HepG2 (cell line): ENCODE measurements around the gene IRAK2. TPM values are rescaled to one million over a fixed set of nuclear protein-coding genes. Genes with fewer than 3 reads are reported as not detected.

ENCODE experiments used
- ATAC-seq: fragments of 200-7000 bp; cut with Tn5 transposase; 3 replicates; pipeline ENCODE4 v1.9.1; 2020; ENCODE audit warnings: mild to moderate bottlenecking, moderate library complexity
- BruUV-seq: library from RNA; stranded (reverse); fragments of 400-500 nt; replicated peaks from 2 replicates; lab custom pipeline; 2021; lab: Mats Ljungman, UMichigan
- CTCF ChIA-PET: fragments of 300-600 bp; formaldehyde crosslinking; extraction: SDS; loops from one replicate; lab custom pipeline; 2021; ENCODE audit warnings: low total read pairs, inconsistent platforms, low intra/inter-chr PET ratio; lab: Yijun Ruan, JAX
- POLR2A ChIA-PET: fragments of 350-600 bp; sonication (Branson Sonifier 250); formaldehyde crosslinking; loops from one replicate; lab custom pipeline; 2020; ENCODE audit warnings: antibody characterized with exemption, inconsistent platforms; lab: Yijun Ruan, JAX
- DNase-seq: peaks from one replicate; pipeline ENCODE4 v3.0.0-alpha.2; 2015; ENCODE audit warnings: low spot score
- FAIRE-seq: peaks from 3 replicates; lab custom pipeline; 2011; peaks lifted over from hg19 to GRCh38; lab: Jason Lieb, UNC
- H2AFZ ChIP-seq: one replicate; pipeline ENCODE4 v1.6.1; 2011; ENCODE audit warnings: low read length, inconsistent platforms
- H3K27ac ChIP-seq: fragments of 300-600 bp; 3 replicates; pipeline ENCODE4 v1.8.0; 2011; ENCODE audit warnings: mixed run types, mild to moderate bottlenecking, mixed read lengths, low read length, inconsistent platforms; ENCODE audit not compliant: insufficient read depth; ENCODE audit errors: extremely low read length
- H3K27me3 ChIP-seq, 2 experiments: fragments of 200-600 bp in 1 of 2; 2 replicates in 1 of 2; 3 replicates in 1 of 2; pipeline versions ENCODE4 v1.6.0 to v1.8.0; 2011; ENCODE audit warnings: low read length in 2 of 2, mild to moderate bottlenecking in 2 of 2, moderate library complexity in 2 of 2, inconsistent platforms in 1 of 2; ENCODE audit not compliant: insufficient read depth in 2 of 2, control insufficient read depth in 1 of 2
- H3K36me3 ChIP-seq, 2 experiments: fragments of 200-600 bp in 1 of 2; replicated peaks in 1 of 2; 2 replicates in 1 of 2; 3 replicates in 1 of 2; pipeline versions ENCODE4 v1.5.1 to v1.8.0; 2011; ENCODE audit warnings: low read length in 2 of 2, inconsistent platforms in 1 of 2; ENCODE audit not compliant: insufficient read depth in 2 of 2, control insufficient read depth in 1 of 2
- H3K4me1 ChIP-seq: 2 replicates; pipeline ENCODE4 v1.5.1; 2012; ENCODE audit warnings: low read length, inconsistent platforms; ENCODE audit not compliant: insufficient read depth
- H3K4me2 ChIP-seq: 2 replicates; pipeline ENCODE4 v1.6.0; 2011; ENCODE audit warnings: low read depth, low read length, inconsistent platforms
- H3K4me3 ChIP-seq, 3 experiments: fragments of 200-600 bp in 1 of 3; sonication (generic), shearing (Covaris generic) in 1 of 3; replicated peaks in 1 of 3; 2 replicates each; pipeline ENCODE4 v1.5.1; 2011 to 2016; ENCODE audit warnings: low read length in 3 of 3, inconsistent platforms in 2 of 3, low read depth in 2 of 3, mild to moderate bottlenecking in 2 of 3, control low read depth in 1 of 3, mixed read lengths in 1 of 3; ENCODE audit not compliant: insufficient read depth in 1 of 3
- H3K79me2 ChIP-seq: one replicate; pipeline ENCODE4 v1.6.1; 2011; ENCODE audit warnings: low read length, inconsistent platforms; ENCODE audit not compliant: insufficient read depth
- H3K9ac ChIP-seq: 2 replicates; pipeline ENCODE4 v1.6.0; 2011; ENCODE audit warnings: mild to moderate bottlenecking, low read depth, low read length, inconsistent platforms; ENCODE audit not compliant: insufficient read depth
- H3K9me3 ChIP-seq: 2 replicates; pipeline ENCODE4 v1.5.1; 2012; ENCODE audit warnings: mild to moderate bottlenecking, low read length
- H4K20me1 ChIP-seq: 2 replicates; pipeline ENCODE4 v1.6.0; 2011; ENCODE audit warnings: inconsistent platforms, mild to moderate bottlenecking, low read length, moderate library complexity; ENCODE audit not compliant: insufficient read depth
- ATM ChIP-seq: fragments of 450-650 bp; IDR thresholded peaks from 2 replicates; pipeline ENCODE4 v1.7.1; 2017; ENCODE audit warnings: mild to moderate bottlenecking, borderline replicate concordance
- KLF13 ChIP-seq: sonication (generic); formaldehyde crosslinking; IDR thresholded peaks from 2 replicates; pipeline ENCODE4 v1.4.0; 2020; ENCODE audit warnings: mild to moderate bottlenecking, missing genetic modification reagents
- MTF1 ChIP-seq: sonication (generic); formaldehyde crosslinking; IDR thresholded peaks from 2 replicates; pipeline ENCODE4 v1.5.0; 2020; ENCODE audit warnings: missing genetic modification reagents
- NFIC ChIP-seq: IDR thresholded peaks from 2 replicates; pipeline ENCODE4 v1.6.1; 2012; ENCODE audit warnings: mild to moderate bottlenecking, low read length, inconsistent platforms
- PHF21A ChIP-seq: sonication (generic); formaldehyde crosslinking; IDR thresholded peaks from 2 replicates; pipeline ENCODE4 v1.5.0; 2020; ENCODE audit warnings: mild to moderate bottlenecking, missing genetic modification reagents
- PHF8 ChIP-seq: sonication (generic); formaldehyde crosslinking; IDR thresholded peaks from 2 replicates; pipeline ENCODE4 v1.5.0; 2020; ENCODE audit warnings: missing genetic modification reagents
- SAP130 ChIP-seq: IDR thresholded peaks from 2 replicates; pipeline ENCODE4 v1.6.1; 2016; ENCODE audit warnings: low read depth
- ZBTB38 ChIP-seq: sonication (generic); formaldehyde crosslinking; IDR thresholded peaks from 2 replicates; pipeline ENCODE4 v1.5.1; 2020; ENCODE audit warnings: mild to moderate bottlenecking, missing genetic modification reagents
- ZFP41 ChIP-seq: sonication (generic); formaldehyde crosslinking; IDR thresholded peaks from 2 replicates; pipeline ENCODE4 v1.4.0; 2020; ENCODE audit warnings: mild to moderate bottlenecking, missing genetic modification reagents, borderline replicate concordance
- ZNF790 ChIP-seq: sonication (generic); formaldehyde crosslinking; IDR thresholded peaks from 2 replicates; pipeline ENCODE4 v1.8.0; 2022; ENCODE audit warnings: missing genetic modification reagents, mild to moderate bottlenecking, borderline replicate concordance
- WGBS: methylation state at CpG from one replicate; pipeline ENCODE4 v1.1.6; 2017; ENCODE audit warnings: low lambda C conversion rate; 5-methylcytosine and 5-hydroxymethylcytosine counted together
- in situ Hi-C: cut with HindIII; loops from 2 replicates; pipeline ENCODE4 v1.10.0; 2017; ENCODE audit warnings: low pct_unique_long_range_greater_than_20kb; ENCODE audit not compliant: extremely low pct_ligation_motif_present
- intact Hi-C: fragments of 100-400 bp; cut with micrococcal nuclease; formaldehyde crosslinking; loops from one replicate; pipeline ENCODE4 v1.10.0; 2022; ENCODE audit not compliant: unreplicated experiment
- polyA plus RNA-seq, 8 experiments: library from polyadenylated mRNA; depleted of rRNA in 3 of 8; stranded (reverse) in 7 of 8; unstranded in 1 of 8; fragments of >200 nt; fragmentation: Illumina TruSeq in 4 of 8; extraction: Trizol in 4 of 8; gene quantifications; 2 replicates each; pipeline versions ENCODE4 v1.2.1 to v1.2.3, GENCODE V29; 2011 to 2016; ENCODE audit warnings: low read depth in 4 of 8, missing spikeins in 1 of 8, mixed read lengths in 1 of 8; ENCODE audit not compliant: insufficient read depth in 1 of 8
- total RNA-seq, 5 experiments: library from RNA; depleted of rRNA; stranded (reverse); fragments of >200 nt; fragmentation: Illumina TruSeq; extraction: Trizol; gene quantifications; 2 replicates each; pipeline ENCODE4 v1.2.3, GENCODE V29; 2016; ENCODE audit warnings: low read depth in 1 of 5
- TF ChIP-seq, protein P1 (sequence below), 2 experiments: sonication (generic) in 1 of 2; formaldehyde crosslinking in 1 of 2; IDR thresholded peaks; 2 replicates each; pipeline versions ENCODE4 v1.5.1 to v1.6.1; 2011 to 2020; ENCODE audit warnings: borderline replicate concordance in 1 of 2, low read depth in 1 of 2, low read length in 1 of 2, mild to moderate bottlenecking in 1 of 2, missing genetic modification reagents in 1 of 2, moderate library complexity in 1 of 2
- TF ChIP-seq, protein P2 (sequence below): sonication (generic); formaldehyde crosslinking; conservative IDR thresholded peaks from 2 replicates; pipeline ENCODE4 v1.8.1; 2023; ENCODE audit warnings: missing genetic modification reagents

Gene IRAK2
- total and polyA plus RNA-seq, 2 of the 13 experiments (the other 11 are each of a cell fraction or from before 2014, with no cell fraction given) = 13.1 to 23.3 TPM

DNA sequence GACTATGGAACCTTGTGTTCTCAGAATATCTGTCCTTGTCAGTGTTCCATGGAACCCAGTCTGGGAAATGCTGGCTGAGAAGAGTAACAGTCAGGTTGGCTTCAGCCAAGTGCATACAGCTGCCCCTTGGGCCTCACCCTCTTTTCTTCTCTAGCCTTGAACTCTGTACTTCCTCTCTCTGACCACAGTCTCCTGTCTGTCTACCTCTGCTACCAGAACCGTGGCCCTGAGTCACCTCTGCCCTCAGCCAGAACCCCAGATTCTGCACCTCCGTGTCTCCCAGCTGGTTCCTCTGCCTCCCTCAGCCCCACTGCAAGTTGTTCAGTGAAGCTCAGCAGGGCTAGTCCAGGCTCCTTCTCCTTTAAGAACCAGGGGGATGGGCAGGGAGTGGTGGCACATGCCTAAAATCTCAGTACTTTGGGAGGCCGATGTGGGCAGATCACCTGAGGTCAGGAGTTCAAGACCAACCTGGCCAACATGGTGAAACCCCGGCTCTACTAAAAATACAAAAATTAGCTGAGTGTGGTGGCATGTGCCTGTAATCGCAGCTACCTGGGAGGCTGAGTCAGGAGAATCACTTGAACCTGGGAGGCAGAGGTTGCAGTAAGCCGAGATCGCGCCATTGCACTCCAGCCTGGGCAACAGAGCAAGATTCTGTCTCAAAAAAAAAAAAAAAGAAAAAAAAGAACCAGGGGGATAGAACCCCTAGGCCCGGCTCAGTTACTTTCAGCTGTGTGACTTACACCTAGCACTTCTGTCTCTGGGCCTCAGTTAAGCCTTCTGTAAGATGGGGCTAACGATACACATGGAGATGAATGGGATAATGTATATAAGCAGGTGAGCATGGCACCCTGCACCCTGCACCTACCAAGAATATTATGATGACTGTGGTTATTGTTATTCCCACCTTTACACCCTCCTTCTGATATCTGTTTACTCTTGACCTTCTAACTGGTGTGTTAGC, 59.2 kb downstream of the IRAK2 start (continued):
- TF ChIP-seq, protein P1, sequence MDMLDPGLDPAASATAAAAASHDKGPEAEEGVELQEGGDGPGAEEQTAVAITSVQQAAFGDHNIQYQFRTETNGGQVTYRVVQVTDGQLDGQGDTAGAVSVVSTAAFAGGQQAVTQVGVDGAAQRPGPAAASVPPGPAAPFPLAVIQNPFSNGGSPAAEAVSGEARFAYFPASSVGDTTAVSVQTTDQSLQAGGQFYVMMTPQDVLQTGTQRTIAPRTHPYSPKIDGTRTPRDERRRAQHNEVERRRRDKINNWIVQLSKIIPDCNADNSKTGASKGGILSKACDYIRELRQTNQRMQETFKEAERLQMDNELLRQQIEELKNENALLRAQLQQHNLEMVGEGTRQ (IDR thresholded peaks at IDR 0.05; ENCODE audit: low read depth, low read length) = no peak
- TF ChIP-seq, protein P1 (CRISPR knock-in tag; IDR thresholded peaks at IDR 0.05; ENCODE audit: borderline replicate concordance) = no peak
- no peak for TF ChIP-seq ATM
- 0 out of 2 replicates have a peak, but pooled peaks have one; percentile 34 for TF ChIP-seq NFIC
- peak; percentile 63 for TF ChIP-seq SAP130 (CRISPR knock-in tag)
- no peak for TF ChIP-seq ZNF790 (CRISPR knock-in tag)

DNA sequence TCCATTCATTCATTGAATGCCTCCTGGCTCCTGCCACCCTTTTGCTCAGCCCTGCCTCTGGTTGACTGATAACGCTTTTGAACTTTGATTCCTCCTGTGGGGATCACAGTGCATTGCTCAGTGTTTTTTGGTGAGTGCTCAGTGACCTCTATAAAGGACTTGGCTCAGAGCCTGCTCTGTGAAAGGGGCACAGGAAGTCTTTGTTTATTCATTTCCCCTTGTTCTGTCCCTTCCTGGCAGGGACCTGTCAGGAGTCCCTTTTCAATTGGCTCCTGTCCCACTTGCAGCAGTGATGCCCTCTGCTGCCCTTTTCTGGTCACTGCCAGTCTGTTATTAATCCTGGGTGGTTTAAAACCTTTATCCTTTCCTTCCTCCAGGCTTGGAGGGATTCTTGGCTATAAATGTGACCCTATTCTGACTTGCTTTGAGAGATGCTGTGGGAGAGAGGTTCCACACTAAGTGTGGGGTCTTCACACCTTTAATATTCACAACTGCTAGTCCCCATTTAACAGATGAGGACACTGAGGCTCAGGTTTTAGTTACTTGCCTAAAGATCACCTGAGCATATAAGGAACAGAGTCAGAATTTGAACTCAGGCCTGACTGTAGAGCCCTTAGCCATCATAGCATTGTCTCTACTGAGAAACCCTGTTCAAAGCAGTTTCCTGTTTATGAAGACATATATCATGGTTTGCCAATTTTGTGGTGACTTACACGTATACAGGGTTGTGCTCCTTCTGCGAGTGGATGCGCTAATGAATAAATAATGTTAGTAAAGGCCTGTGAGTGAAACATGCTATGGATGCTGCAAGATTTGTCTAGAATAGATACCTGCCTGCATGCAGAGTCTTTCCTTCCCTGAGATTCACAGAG, 60.3 kb downstream of the IRAK2 start:
- in situ Hi-C loops (loop anchor here (10.0 kb wide), 1 partner anchor 60 kb away; the partner anchor contains the start of gene IRAK2), intact Hi-C loops (loop anchor here (1.0 to 5.0 kb wide), 5 partner anchors 20 to 383 kb away; partner anchors contain the start of genes BRK1, IRAK2 and RPUSD3)
- H3K9me3 ChIP-seq = no peaks in the 10 kb centered on the region
- no peak overlapping the region for H2AFZ ChIP-seq
- ChIA-PET POLR2A (interaction anchor here (0.6 to 4.2 kb wide), 2 partner anchors 33 to 97 kb away, joined by 5 to 23 read pairs; no protein-coding TSS in a partner anchor), CTCF (interaction anchor here (0.7 to 1.4 kb wide), 2 partner anchors 33 to 60 kb away, joined by 6 to 8 read pairs; partner anchors contain the start of gene IRAK2)
- FAIRE-seq = peak; percentile 100
- no peaks in the 10 kb centered on the region for H3K79me2 ChIP-seq
- no peak overlapping the region for H3K4me3 ChIP-seq
- H3K36me3 ChIP-seq = peaks cover 21 to 38% of the 10 kb centered on the region in 2 experiments
- peak overlapping the region; percentile 61 for H3K27ac ChIP-seq
- whole genome bisulfite sequencing = 73% methylated on average over 4 of the region's 4 CpGs
- peaks cover 50% of the 10 kb centered on the region for H3K4me1 ChIP-seq
- BruUV-seq = no TSS peak
- ATAC-seq = peak; percentile 96
- 0 out of 2 replicates have a peak overlapping the region, but pooled peaks have one; percentile 49 for H3K9ac ChIP-seq
- peak; percentile 99 for DNase-seq
- peak overlapping the region; percentile 4; the same call in 1 of the 2 replicates for H3K4me2 ChIP-seq
- H4K20me1 ChIP-seq = no peaks in the 10 kb centered on the region
- H3K27me3 ChIP-seq = no peaks in the 10 kb centered on the region
- TF ChIP-seq ZBTB38 (CRISPR knock-in tag) (peak; percentile 51; the same call in 1 of the 2 replicates), KLF13 (CRISPR knock-in tag) (no peak), PHF21A (CRISPR knock-in tag) (peak; percentile 96), PHF8 (CRISPR knock-in tag) (no peak), ZFP41 (CRISPR knock-in tag) (no peak), MTF1 (CRISPR knock-in tag) (no peak)
- TF ChIP-seq, protein P2, sequence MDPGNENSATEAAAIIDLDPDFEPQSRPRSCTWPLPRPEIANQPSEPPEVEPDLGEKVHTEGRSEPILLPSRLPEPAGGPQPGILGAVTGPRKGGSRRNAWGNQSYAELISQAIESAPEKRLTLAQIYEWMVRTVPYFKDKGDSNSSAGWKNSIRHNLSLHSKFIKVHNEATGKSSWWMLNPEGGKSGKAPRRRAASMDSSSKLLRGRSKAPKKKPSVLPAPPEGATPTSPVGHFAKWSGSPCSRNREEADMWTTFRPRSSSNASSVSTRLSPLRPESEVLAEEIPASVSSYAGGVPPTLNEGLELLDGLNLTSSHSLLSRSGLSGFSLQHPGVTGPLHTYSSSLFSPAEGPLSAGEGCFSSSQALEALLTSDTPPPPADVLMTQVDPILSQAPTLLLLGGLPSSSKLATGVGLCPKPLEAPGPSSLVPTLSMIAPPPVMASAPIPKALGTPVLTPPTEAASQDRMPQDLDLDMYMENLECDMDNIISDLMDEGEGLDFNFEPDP (CRISPR knock-in tag) = no peak
